ENCODE measurements around the gene CLDN24. TPM values are rescaled to one million over a fixed set of nuclear protein-coding genes. Genes with fewer than 3 reads are reported as not detected.

Gene CLDN24
- not detected in 2 replicates for total RNA-seq

GRCh38 chr4:183322326-183322725, at the start of gene CLDN24:
Gene CLDN24, minus strand, starts transcription at chr4:183322426. Its CDS starts 0 bp downstream, at chr4:183322426.

DNA sequence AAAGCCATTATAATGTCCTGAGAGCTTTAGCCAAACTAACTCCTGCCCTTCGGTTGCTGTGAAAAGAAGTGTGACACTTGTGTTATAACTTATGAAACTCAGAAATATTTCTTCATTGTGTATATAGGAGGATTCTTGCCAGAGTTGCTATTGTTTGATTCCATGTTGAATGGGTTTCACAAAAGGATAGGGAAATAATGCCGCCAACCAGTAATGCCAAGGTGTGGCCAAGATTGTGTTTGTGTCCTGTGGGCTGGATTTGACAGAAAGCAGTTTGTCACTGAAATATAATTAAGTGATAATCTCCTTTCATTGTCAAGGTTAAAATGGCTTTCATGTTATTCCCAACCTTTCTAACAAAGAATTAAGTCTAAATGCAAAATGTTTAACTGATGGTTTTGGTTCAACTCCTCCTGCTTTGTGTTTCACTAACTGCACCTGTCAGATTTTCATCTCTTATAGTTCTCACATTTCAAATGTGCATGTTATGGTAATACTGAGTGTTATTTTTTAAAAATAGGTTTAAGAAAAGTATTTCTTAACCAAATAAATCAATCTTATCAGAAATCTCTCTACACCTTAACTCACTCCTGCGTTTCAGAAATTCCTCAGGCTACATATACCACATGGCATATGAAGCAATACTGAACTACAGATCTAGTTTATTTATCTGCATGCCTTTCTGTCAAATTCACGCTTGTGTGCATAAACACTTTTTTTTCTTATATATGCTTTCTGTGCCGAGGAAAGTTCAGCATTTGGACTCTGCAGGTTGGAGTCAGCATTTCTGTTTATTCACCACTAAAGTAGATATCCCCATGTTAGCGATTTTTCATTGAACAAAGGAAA, 1.8 kb downstream of the CLDN24 start, which contains the start of gene CLDN22:
Gene CLDN22 (minus strand): TSS at position 66 of the 849 bp plus-strand sequence. CDS start 58 bp downstream, at position 8.

Other genes with a start within 250 kb of the CLDN24 start
- gene WWC2, start 223.2 kb downstream of the CLDN24 start, total RNA-seq, result 49.7 and 50.0 TPM in 2 replicates
- gene CLDN22, start 2.1 kb downstream of the CLDN24 start, total RNA-seq, result not detected in 2 replicates
- 15.6 and 18.6 TPM in 2 replicates for gene CDKN2AIP, start 122.2 kb upstream of the CLDN24 start, total RNA-seq
- 7.7 and 9.3 TPM in 2 replicates for gene ING2, start 182.6 kb upstream of the CLDN24 start, total RNA-seq

Measured in thoracic aorta endothelial cell (primary cell).